PC-3 (cell line): ENCODE data around the gene EAF2. TPM values are rescaled to one million over a fixed set of nuclear protein-coding genes. Genes with fewer than 3 reads are reported as not detected.

Source experiments
- ATAC-seq: fragments of 200-7000 bp; cut with Tn5 transposase; 2 replicates; pipeline ENCODE4 v1.9.1; 2020; ENCODE audit warnings: mild to moderate bottlenecking, moderate library complexity
- BruUV-seq: library from RNA; stranded (reverse); fragments of 400-500 nt; replicated peaks from 2 replicates; lab custom pipeline; 2021; lab: Mats Ljungman, UMichigan
- CTCF ChIA-PET: fragments of 300-600 bp; sonication (Branson Sonifier 250); formaldehyde crosslinking; loops from one replicate; lab custom pipeline; 2022; ENCODE audit warnings: antibody characterized with exemption; lab: Charles Lee
- POLR2A ChIA-PET: fragments of 300-600 bp; sonication (Branson Sonifier 250); formaldehyde crosslinking; loops from one replicate; lab custom pipeline; 2022; ENCODE audit warnings: antibody characterized with exemption; ENCODE audit not compliant: unreplicated experiment; lab: Charles Lee
- DNase-seq: peaks from one replicate; pipeline ENCODE4 v3.0.0-alpha.2; 2015
- H2AFZ ChIP-seq: fragments of 300-600 bp; sonication (generic); 2 replicates; pipeline ENCODE4 v1.6.0; 2016; ENCODE audit warnings: antibody characterized with exemption, low read length
- H3F3A ChIP-seq: fragments of 300-600 bp; sonication (generic); one replicate; pipeline ENCODE4 v1.6.0; 2017; ENCODE audit warnings: antibody characterized with exemption, low read length, control low read depth, mild to moderate bottlenecking; ENCODE audit not compliant: unreplicated experiment
- H3K27ac ChIP-seq: fragments of 300-600 bp; sonication (generic); 2 replicates; pipeline ENCODE4 v1.5.1; 2016; ENCODE audit warnings: mild to moderate bottlenecking, low read length
- H3K27me3 ChIP-seq: fragments of 300-600 bp; sonication (generic); 2 replicates; pipeline ENCODE4 v1.6.1; 2016; ENCODE audit warnings: low read length, mixed read lengths
- H3K36me3 ChIP-seq: fragments of 300-600 bp; sonication (generic); 2 replicates; pipeline ENCODE4 v1.6.1; 2016; ENCODE audit warnings: low read depth, mixed run types, low read length, mixed read lengths
- H3K4me1 ChIP-seq: fragments of 300-600 bp; sonication (generic); 2 replicates; pipeline ENCODE4 v1.5.1; 2016; ENCODE audit warnings: low read length; ENCODE audit not compliant: insufficient read depth
- H3K4me2 ChIP-seq: fragments of 300-600 bp; sonication (generic); 2 replicates; pipeline ENCODE4 v1.6.0; 2016; ENCODE audit warnings: low read length
- H3K4me3 ChIP-seq: fragments of 300-600 bp; sonication (generic); 2 replicates; pipeline ENCODE4 v1.5.1; 2016; ENCODE audit warnings: mild to moderate bottlenecking, low read length, mixed read lengths
- H3K79me2 ChIP-seq: fragments of 300-600 bp; sonication (generic); 2 replicates; pipeline ENCODE4 v1.6.1; 2017; ENCODE audit warnings: low read length, mixed read lengths
- H3K9ac ChIP-seq: fragments of 300-600 bp; sonication (generic); 2 replicates; pipeline ENCODE4 v1.6.0; 2016; ENCODE audit warnings: mild to moderate bottlenecking, low read length
- H3K9me2 ChIP-seq: fragments of 300-600 bp; sonication (generic); replicated peaks from 2 replicates; pipeline ENCODE4 v1.6.1; 2016; ENCODE audit warnings: mixed run types, low read length, mixed read lengths
- H3K9me3 ChIP-seq: fragments of 300-600 bp; sonication (generic); 2 replicates; pipeline ENCODE4 v1.6.1; 2016; ENCODE audit warnings: low read length, mixed read lengths
- H4K20me1 ChIP-seq: fragments of 300-600 bp; sonication (generic); 2 replicates; pipeline ENCODE4 v1.6.1; 2016; ENCODE audit warnings: low read length, mixed read lengths
- CTCF ChIP-seq: fragments of 300-600 bp; sonication (generic); conservative IDR thresholded peaks from 2 replicates; pipeline ENCODE4 v1.5.1; 2017; ENCODE audit warnings: antibody characterized with exemption, low read depth, mild to moderate bottlenecking, low read length
- EZH2 ChIP-seq: fragments of 300-600 bp; sonication (generic); IDR thresholded peaks from one replicate; pipeline ENCODE4 v1.6.1; 2017; ENCODE audit warnings: antibody characterized with exemption, mild to moderate bottlenecking, low read length; ENCODE audit not compliant: unreplicated experiment
- EZH2phosphoT487 ChIP-seq: fragments of 300-600 bp; sonication (generic); IDR thresholded peaks from 2 replicates; pipeline ENCODE4 v1.6.1; 2018; ENCODE audit warnings: mild to moderate bottlenecking, antibody characterized with exemption, low read length, borderline replicate concordance
- intact Hi-C: fragments of 100-400 bp; cut with micrococcal nuclease; formaldehyde crosslinking; loops from 2 replicates; pipeline ENCODE4 v1.9.0; 2023
- total RNA-seq: library from RNA; depleted of rRNA; stranded (reverse); fragments of >200 nt; gene quantifications from 2 replicates; pipeline ENCODE4 v1.2.3, GENCODE V29; 2014

The EAF2 gene
- total RNA-seq, 1 experiment from 2014 or later = 2.8 TPM

DNA sequence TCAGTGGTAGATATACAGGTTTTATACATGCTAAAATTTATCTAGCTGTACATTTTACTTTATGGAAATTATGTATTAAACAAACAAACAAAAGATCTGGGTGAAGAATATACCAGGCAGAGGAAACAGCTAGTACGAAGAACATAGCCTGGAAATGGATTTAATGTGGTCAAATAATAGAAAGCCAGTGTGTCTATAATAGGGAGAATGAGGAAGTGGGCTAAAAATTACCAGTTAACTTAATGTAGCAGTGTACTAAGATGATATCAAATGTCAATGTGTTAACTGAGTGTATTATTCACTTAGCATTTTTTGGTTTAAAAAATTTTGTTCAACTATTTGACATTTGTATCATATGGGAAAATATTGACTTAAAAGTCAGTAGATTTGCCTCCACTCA is 36.4 kb downstream of the EAF2 start:
- Histone ChIP-seq H3K9me2 (no peaks in the 10 kb centered on the region), H3K9ac (no peak overlapping the region), H3K4me2 (no peak overlapping the region), H3K9me3 (no peaks in the 10 kb centered on the region), H3K36me3 (no peaks in the 10 kb centered on the region), H3K27me3 (no peaks in the 10 kb centered on the region), H3K79me2 (no peaks in the 10 kb centered on the region), H2AFZ (no peak overlapping the region), H3K4me1 (no peaks in the 10 kb centered on the region), H3F3A (no peaks in the 10 kb centered on the region), H4K20me1 (no peaks in the 10 kb centered on the region), H3K4me3 (no peak overlapping the region), H3K27ac (no peak overlapping the region)
- no TSS peak for BruUV-seq
- DNase-seq = no peak
- ChIA-PET POLR2A (no interaction called here), CTCF (no interaction called here)
- no peak for ATAC-seq
- no peak for TF ChIP-seq CTCF
- no peak for TF ChIP-seq EZH2phosphoT487
- TF ChIP-seq EZH2 = no peak
- intact Hi-C loops = no loop called here

GRCh38 chr3:121878411-121878810 is 43.4 kb downstream of the EAF2 start:
- ATAC-seq (no peak), DNase-seq (no peak)
- no TSS peak for BruUV-seq
- no peak overlapping the region for H3K4me2 ChIP-seq
- H3K36me3 ChIP-seq = no peaks in the 10 kb centered on the region
- H2AFZ ChIP-seq = no peak overlapping the region
- no peak overlapping the region for H3K27ac ChIP-seq
- no peak overlapping the region for H3K4me3 ChIP-seq
- intact Hi-C loops = no loop called here
- H3K27me3 ChIP-seq = no peaks in the 10 kb centered on the region
- no peaks in the 10 kb centered on the region for H4K20me1 ChIP-seq
- CTCF ChIA-PET = no interaction called here
- no peak overlapping the region for H3K9ac ChIP-seq
- POLR2A ChIA-PET = no interaction called here
- H3K9me3 ChIP-seq = no peaks in the 10 kb centered on the region
- no peaks in the 10 kb centered on the region for H3K9me2 ChIP-seq
- H3F3A ChIP-seq = no peaks in the 10 kb centered on the region
- no peaks in the 10 kb centered on the region for H3K79me2 ChIP-seq
- no peak for TF ChIP-seq CTCF
- no peak for TF ChIP-seq EZH2phosphoT487
- TF ChIP-seq EZH2 = no peak
- H3K4me1 ChIP-seq = 0 out of 2 replicates have a peak, but pooled peaks cover 2% of the 10 kb centered on the region

GRCh38 chr3:121883507-121883906 is 48.5 kb downstream of the EAF2 start:
- TF ChIP-seq EZH2 = no peak
- peak; percentile 95 for TF ChIP-seq CTCF
- Histone ChIP-seq H3K4me3 (no peak overlapping the region), H3K9ac (no peak overlapping the region), H3K4me2 (no peak overlapping the region), H3K27ac (no peak overlapping the region), H2AFZ (no peak overlapping the region), H4K20me1 (no peaks in the 10 kb centered on the region), H3K9me3 (no peaks in the 10 kb centered on the region), H3F3A (no peaks in the 10 kb centered on the region), H3K9me2 (no peaks in the 10 kb centered on the region), H3K36me3 (no peaks in the 10 kb centered on the region), H3K79me2 (no peaks in the 10 kb centered on the region), H3K27me3 (no peaks in the 10 kb centered on the region), H3K4me1 (peaks cover 9% of the 10 kb centered on the region; the same call in 1 of the 2 replicates)
- POLR2A ChIA-PET = no interaction called here
- ATAC-seq = peak; percentile 82
- CTCF ChIA-PET = interaction anchor here (0.7 to 1.4 kb wide), 3 partner anchors 91 to 1105 kb away, joined by 3 to 11 read pairs (median 3); no protein-coding TSS in a partner anchor
- intact Hi-C loops = loop anchor here (1.0 to 5.0 kb wide), 4 partner anchors 94 to 375 kb away; no protein-coding TSS in a partner anchor
- DNase-seq = peak; percentile 89
- BruUV-seq = no TSS peak
